G401.6 (cell line): ENCODE results near the gene FGF14.
"Not testable (repeated sequence)": the region's sequence is repeated elsewhere in the genome, so short reads cannot be mapped to it uniquely, and the experiment has no call there.

Source experiments
- FAIRE-seq: peaks from 2 replicates; lab custom pipeline; 2012; peaks lifted over from hg19 to GRCh38; lab: Jason Lieb, UNC

The FGF14 gene

DNA sequence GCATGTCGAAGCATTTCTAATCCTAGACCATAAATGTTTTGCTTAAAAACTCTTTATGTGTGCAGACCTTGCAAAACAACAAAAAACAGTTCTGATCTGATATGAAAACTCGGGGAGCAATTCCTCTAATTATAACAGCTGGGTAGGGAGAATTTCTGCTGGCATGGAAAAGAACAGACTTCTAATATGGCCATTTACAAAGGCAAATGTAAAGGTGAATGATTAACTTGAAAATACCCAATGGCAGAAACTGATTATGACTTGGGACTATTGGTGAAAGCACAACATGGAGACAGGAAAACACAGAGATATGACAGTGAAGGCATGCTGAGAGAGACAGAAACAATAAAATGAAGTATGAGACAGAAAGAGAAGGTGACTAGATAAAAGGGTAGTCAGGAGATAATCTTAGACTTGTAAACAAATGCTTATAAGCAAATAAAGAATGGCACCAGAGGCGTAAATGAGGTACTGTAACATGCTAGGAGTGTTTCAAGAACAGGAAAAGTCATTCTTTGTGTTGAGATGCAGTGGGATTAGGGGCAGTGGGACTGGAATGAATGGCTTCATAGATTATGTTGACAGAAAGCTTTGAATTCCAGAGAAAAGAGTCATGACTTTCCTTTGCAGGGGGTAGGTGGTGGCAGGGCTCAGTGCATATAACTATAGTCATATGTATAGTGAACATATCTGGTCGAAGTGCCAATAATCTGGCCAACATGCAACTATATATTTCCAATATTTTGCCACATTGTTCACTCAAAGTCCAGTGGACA is 556.4 kb downstream of the FGF14 start:
- FAIRE-seq = no peak

DNA sequence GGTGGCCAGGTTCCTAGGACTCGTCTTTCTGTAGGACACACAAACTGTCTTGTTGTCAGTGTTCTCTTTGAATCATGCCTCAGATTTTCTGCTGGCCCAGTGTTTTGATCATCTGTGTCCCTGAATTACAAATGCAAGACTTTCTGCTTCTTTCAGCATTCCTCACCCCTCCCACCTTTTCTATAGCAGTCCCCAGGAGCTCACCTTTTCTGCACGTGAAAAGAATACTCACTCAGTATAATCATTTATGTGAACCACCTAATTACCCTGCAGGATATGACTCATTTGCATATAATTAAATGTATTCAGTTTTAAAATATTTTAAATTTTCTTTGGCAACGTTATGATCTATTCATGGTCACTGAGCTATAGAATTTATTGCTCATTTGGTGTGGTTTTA is 560.1 kb downstream of the FGF14 start:
- FAIRE-seq = no peak

DNA sequence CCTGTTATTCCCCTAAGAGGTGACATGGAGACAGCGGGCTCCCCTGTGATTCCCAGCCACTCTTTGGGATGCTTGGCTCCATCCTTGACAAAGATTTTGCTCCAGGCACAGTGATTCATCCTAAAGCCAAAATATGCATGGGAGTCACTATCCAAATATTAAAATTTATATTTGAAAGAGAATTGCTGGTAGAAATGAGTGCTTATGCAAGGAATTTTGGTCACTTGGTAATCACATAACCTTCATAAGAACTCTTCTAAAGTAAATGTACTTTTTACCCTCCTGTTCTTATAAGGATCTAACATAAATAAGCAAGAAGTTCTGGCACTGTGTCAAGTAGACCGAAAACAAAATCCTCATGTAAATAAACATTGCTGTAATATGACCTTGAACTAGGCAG is 563.5 kb downstream of the FGF14 start:
- FAIRE-seq = no peak

DNA sequence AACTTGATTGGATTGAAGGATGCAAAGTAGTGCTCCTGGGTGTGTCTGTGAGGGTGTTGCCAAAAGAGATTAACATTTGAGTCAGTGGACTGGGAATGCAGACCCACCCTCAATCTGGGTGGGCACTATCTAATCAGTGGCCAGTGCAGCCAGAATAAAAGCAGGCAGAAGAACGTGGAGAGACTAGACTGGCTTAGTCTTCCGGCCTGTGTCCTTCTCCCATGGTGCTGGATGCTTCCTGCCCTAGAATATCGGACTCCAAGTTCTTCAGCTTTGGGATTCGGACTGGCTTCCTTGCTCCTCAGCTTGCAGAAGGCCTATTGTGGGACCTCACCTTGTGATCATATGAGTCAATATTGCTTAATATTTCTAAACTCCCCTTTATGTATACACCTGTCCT is 564.1 kb downstream of the FGF14 start:
- FAIRE-seq = not testable (repeated sequence)

DNA sequence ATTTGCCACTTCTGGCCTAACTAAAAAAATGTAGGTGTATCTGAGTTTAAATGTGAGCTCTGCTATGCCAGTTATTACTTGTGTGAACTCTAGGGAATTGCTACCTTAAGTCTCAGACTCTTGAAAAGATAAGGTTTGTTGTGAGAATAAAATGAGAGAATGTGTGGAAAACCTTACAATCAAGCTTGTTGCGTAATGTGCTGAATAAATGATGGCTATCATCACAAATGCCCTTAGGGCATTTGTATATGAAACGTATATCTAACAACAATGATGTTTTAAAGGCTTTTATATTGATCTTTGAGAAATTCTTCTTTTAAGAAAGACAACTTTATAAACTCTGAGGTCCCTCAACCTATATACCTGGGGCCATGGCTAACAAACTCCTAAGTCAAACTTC is 564.6 kb downstream of the FGF14 start:
- no peak for FAIRE-seq

DNA sequence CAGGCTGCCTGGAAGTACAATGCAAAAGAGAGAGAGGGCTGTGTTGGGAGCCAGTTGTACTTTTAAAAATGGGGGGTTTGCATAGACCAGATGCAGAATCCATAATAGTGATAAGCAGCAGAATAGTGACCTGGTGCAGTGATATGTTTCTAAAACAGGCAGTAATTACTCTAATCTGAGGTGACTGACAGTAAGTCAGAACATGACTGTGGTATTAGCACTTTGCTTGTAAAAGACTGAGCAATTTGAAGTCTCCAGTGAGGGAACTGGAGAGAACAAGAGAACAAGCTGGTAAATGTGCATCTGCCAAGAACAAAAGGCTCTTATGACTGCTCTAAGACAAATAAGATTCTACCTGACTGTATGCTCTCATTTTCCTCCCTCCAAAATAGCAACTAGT is 565.9 kb downstream of the FGF14 start:
- no peak for FAIRE-seq

DNA sequence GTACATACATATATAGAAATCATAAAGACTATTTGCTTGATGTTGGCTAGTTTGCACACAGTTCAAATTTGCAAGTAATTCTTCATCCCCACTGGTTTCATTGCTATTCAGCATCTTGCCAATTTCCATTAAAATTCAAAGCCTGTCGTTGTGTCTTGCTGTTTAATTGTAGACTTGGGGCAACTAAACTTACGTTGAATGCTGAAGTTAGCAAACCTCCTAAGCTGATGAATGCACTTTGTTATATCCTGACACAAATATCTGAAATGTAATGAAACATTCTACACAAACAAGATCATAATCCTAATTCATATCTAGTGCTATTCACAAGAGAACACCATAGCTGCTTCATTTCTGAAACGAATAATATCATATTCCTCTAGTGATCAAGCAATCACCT is 568.2 kb downstream of the FGF14 start:
- no peak for FAIRE-seq

DNA sequence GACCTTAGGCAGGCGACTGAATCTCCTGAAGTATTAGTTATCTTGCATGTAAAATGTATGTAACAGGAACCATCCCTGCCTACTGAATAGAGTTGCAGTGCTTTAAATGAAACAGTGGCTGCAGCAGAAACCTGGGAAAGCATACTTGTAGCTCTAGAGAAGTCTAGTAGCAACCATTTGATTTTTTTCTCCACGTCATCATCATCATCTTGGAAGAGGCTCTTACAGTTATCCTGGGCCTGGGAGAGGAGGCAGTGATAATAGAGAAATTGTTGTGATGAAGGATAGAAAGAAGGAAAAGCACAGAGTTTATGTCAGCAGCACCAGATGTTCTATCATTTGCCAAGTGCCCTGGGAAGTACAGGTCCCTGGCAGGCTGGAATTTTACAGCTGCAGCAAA is 571.8 kb downstream of the FGF14 start:
- no peak for FAIRE-seq

DNA sequence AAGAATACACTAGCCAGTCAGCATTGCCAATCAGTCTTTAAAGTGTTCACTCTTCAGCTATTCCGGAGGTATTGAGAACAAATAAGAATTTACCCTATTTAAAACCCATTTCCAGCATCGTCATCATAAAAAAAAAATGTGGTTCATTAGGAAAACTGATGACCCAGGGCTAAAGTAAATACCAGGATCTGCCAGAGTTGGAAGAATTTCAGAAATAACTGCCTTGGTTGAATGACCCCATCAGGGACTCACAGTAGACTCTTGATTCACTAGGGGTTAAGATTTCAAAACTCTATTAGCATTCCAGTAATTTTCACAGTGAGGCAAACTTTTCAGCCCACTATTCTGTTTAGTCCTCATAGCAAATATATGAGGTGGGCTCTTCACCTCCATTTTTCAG is 572.4 kb downstream of the FGF14 start:
- no peak for FAIRE-seq

DNA sequence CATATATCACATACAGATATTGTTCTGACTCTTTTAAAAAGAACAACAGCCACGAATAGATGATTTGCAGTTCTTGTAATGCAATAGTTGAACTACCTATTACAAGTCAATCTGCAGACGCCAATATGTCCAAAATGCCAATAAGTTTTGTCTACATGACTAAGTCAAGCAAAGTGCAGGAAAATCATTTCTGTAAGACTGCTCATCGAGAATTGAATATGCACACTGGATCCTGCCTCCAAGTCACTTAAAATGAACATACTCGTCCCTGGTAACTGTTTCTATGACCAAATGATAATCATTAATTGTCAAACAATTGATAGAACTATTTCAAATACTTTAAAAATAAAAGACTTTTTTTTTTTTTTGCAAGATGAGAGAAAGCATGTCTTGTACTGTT is 573.7 kb downstream of the FGF14 start:
- no peak for FAIRE-seq

DNA sequence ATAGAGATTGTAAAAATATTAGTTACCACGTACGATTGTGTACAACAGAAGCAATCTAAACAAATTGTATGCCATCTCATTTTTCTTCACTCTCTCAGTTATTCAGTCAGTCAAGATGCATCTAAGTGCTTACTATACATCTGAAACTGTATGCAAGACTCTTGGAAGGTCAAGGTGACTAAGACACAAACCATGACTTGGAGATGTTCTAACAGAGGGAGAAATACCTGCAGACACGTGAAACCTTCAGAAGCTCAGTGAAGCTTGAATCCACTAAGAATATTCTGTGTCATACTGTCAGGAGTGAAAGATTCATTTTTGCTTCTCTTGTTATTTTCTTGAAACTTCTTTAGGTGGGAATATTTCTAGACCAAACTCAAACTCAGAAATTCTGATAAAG is 584.0 kb downstream of the FGF14 start:
- no peak for FAIRE-seq

DNA sequence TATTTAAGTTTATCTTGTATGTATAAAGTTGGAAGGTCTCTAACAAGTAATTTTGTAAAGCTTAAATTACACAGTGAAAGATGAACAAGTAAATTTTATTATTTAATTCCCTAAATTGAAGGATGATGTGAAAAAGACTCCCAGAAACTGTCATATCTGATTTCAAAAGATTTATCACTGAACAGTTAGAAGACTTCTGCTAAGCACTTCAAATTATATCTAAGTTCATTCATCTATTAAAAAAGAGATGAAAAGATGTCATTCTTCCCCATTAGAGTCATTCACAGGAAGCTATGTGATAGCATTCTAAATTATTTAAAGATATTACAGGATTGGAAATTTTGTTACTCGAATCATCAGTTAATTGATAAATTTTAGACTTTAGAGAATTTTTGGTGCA is 590.0 kb downstream of the FGF14 start:
- FAIRE-seq = no peak

DNA sequence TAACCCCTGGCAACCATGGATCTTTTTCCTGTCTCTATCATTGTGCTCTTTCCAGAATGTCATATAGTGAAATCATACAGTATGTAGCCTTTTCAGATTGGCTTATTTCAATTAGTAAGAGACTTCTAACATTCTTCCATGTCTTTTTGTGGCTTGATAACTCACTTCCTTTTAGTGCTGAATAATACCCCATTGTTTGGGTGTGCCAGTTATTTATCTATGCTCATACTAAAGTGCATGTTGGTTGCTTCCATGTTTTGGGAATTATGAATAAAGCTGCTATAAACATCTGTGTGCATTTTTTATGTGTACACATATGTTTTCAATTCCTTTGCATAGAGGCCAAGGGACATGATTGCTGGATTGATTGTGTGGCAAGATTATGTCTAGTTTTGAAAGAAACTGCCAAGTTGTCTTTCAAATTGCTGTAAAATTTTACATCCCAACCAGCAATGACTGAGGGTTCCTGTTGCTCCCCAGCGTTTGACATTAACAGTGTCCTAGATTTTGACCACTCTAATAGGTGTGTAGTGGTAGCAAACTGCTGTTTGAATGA is 590.5 kb downstream of the FGF14 start:
- no peak for FAIRE-seq

DNA sequence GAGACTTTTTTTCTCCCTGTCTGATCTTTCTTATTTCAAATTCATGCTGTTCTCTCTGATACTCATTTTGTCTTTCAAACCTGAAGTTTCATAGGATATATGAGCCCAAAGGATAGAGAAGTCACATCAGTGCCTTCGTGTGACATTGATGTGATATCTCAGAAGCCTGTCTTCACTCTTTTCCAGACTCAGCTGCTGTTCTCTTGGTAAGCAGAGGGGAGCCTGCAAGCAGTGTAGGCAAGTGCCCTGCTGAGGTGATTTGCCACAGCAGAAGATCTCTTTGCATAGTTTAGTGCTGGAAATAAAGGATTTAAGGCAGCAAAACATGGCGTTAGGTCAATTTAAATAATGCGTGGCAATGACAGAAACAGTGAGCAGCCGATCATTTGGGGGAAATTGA is 602.7 kb downstream of the FGF14 start:
- no peak for FAIRE-seq

DNA sequence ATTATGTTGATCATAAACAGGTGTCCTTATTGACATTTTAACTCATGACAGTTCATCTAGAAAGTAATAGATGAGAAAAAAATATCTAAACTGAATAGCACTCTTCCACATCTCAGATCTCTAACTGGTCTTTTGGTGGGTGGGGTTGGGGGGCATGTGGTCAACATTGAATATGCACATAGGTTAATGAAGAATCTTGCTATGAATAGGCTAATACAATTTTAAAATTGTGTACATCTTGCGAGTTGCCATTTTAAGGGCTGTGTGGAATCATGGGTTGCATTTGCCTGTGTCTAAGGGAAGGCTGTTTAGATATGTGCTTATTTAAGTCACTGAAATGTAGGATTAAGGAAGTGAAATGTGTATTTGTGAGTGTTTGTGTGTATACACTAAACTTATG is 603.4 kb downstream of the FGF14 start:
- FAIRE-seq = no peak

DNA sequence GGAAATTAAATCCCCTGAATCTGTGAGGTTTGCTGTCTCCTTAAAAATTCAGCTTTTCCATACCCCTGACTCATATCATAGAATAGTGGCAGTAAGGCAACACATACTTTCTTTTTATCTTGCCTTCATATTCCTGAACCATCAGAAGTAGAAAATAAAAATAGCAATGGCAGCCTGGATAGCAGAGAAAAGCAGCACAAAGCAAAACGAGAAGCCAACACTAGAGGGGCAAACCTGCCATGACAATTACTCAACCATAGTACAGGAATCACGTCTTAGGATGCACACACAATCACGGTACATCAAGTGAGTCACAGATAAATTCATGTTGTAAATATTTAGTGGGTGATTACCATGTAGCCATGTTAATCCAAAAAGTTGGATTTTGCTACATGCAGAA is 606.4 kb downstream of the FGF14 start:
- no peak for FAIRE-seq

DNA sequence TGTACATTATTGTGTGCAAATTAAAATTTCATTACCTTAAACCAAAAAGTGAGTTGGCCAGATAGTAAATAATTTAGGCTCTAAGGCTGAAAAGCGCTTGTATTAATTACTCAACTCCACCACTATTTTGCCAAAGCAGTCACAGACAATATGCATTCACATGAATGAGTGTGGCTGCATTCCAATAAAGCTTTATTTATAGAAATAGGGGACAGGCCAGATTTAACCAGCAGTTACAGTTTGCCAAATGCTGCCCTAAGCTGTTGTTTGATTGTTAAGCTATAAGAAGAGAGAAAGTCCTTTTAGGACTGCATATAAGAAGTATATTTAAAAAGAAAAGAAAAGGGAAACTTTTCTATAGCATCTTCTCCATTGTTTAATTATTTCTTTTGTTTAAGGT is 606.8 kb downstream of the FGF14 start:
- no peak for FAIRE-seq

DNA sequence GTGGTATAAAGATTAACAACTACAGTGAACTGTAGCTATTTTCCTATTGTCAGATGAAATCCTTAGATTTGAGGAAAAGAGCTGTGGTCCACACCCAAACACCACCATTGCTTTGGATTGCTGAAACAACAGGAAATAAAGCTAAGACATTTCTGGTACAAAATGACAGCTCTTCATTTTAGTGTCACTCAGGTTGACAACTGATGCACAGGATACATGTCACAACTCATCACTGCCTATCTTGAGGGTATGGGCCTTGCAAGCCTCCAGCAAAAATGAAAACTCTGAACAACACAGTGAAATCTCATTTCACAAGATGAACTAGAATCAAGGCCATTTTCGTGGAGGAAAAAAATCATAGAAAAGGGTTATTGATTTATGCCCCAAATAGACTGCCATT is 609.7 kb downstream of the FGF14 start:
- no peak for FAIRE-seq

DNA sequence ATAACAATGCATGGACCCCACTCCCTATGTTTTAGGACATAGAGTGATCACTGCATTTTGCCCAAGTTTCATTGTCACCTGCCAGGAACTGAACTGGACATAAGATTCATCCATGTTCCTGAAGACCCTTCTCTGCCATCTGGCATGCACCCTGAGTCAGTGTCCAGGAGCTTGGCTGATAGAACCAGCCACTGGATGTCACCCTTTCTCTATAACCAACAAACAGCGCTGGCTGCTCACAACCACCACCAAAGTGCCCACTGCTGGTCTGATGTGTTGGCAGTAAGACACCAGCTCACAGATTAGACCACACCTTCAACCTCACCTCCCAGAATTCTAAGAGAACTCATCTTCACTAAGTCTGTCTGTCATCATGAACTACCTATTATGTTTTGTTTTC is 616.0 kb downstream of the FGF14 start:
- FAIRE-seq = no peak

DNA sequence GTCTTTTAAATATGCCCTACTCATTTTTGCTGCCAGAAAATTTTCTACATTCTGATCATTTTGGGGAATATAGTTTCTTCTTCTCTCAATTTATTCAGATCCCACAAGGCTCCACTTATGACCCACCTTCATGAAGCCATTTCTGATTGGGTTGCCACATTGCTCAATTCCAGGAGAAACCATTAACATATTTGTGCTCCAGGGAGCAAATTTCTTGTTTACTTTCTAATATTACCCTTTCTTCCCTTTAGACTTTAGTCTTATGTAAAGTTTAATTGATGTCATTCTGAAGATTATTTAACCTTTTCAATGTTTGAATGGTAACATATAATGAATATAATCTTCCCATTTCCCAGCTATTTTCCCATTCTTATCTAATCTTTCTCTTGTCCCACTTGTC is 617.5 kb downstream of the FGF14 start:
- FAIRE-seq = no peak

DNA sequence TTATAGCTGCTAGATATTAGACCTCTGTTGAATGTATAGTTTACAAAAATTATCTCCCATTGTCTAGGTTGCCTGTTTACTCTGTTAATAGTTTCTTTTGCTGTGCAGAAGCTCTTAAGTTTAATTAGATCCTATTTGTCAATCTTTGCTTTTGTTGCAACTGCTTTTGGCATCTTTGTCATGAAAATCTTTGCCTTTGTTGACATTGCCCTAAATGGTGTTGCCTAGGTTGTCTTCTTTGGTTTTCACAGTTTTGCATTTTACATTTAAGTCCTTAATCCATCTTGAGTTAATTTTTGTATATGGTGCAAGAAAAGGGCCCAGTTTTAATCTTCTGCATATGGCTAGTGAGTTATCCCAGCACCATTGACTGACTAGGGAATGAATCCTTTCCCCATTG is 618.3 kb downstream of the FGF14 start:
- FAIRE-seq = no peak

DNA sequence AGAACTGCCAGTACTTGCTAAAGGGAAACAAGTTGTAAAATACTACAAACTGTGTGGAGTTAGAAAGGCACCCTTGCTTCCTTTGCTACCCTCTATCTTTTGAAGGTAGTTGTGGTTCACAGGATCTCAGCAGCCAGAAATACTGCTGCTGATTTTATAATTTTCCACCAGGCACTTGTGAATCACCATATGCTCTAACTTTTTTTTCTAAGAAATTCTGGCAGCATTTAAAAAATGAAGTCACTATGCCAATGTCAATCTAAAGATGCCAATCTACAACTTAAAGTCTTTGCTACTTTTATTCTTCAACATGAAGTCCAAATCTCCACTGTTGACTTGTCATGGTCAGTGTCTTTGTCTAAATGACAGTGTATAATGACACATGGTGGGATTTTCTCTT is 621.6 kb downstream of the FGF14 start:
- no peak for FAIRE-seq

DNA sequence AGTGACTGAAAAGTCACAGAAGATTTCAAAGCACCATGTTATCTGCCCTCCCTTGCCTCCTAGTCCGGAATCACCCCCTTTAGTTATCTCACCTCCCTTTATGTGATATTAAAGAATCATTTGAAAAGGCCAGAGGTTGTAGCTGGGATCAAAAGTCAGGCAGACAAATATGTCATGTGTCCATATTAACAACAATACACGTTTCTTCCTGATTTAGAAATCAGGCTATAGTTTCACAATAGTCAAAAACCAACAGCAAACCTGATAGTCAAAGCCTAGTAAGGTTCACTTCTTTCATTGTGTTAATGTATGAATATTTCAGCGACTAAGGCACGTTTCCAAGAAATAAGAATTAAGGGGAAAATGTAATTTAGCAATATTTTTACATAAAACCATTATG is 622.7 kb downstream of the FGF14 start:
- FAIRE-seq = no peak

DNA sequence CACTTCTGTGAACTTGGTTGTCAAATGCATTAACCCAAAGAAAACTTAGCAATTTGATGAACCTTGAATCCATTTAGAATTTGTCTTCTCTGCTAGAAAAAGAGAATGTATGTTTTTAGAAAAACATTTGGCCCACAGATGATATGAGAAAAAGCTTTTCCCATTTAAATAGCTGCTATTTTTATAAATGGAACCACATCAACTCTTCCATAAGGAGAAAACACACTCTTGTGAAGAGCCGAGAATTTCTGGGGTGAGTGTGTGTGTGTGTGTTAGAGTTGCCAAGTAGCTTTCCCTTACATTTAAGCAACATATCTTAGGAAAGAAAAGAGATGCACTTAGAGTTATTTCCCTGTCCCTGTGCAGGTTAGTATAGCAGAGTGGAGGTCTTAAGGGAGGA is 626.6 kb downstream of the FGF14 start:
- FAIRE-seq = no peak

DNA sequence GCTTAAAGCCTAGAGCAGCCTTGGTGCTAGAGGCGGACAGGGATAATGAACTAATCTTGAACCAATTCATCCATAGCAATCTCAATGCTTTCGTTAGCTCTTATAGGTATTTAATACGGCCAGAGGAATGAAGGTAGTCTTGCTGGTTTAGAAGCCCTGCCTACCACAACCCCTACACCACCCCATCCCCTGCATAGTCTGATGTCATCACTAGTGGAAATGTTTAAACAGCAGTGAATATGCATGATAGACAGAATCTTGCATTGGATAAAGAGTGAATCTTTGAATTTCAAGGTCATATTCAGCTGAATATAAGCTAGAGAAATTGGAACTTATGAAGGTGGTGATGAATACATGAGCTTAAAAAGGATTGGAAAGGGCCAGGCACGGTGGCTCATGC is 627.5 kb downstream of the FGF14 start:
- no peak for FAIRE-seq
